ENCODE measurements around the gene VPS13D.
"Not testable (repeated sequence)": the region's sequence is repeated elsewhere in the genome, so short reads cannot be mapped to it uniquely, and the experiment has no call there.

The VPS13D gene

GRCh38 chr1:12219800-12220199, 10.0 kb upstream of the VPS13D start:
- Histone ChIP-seq H2AFZ (ENCODE audit: low read depth) (no peak overlapping the region), H3K9ac (no peak overlapping the region), H3K27me3 (ENCODE audit: insufficient read depth, low read depth) (peaks cover 2% of the 10 kb centered on the region; the same call in 1 of the 2 replicates), H3K36me3 (ENCODE audit: insufficient read depth) (no peaks in the 10 kb centered on the region), H4K20me1 (ENCODE audit: insufficient read depth) (no peaks in the 10 kb centered on the region), H3K79me2 (ENCODE audit: insufficient read depth, low read depth) (no peaks in the 10 kb centered on the region), H3K4me2 (no peak overlapping the region), H3K27ac (no peak overlapping the region), H3K4me1 (ENCODE audit: low read depth, poor library complexity, severe bottlenecking) (no peaks in the 10 kb centered on the region), H3K4me3 (IDR thresholded peaks at IDR 0.05; ENCODE audit: insufficient read depth, low read depth, low read length) (no peak overlapping the region)
- TF ChIP-seq CTCF (conservative IDR thresholded peaks at IDR 0.05; ENCODE audit: low read depth, low read length) = no peak

DNA sequence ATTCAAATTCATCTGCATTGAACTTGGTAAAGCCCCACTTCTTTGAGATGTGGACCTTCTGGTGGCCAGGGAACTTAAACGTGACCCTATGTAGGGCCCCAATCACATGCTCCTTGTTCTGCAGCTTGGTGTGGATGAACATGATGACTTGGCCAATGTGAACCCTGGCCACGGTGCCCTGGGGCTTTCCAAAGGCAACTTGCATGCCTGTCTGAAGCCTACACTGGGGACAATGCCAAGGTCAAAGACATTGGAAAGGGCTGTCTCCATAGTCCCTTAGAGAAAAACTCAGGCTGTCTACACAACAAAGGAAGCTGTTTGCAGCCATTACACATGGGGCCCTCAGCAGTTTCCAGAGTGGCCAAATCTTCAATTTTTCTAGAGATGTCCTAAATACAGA, 8.9 kb upstream of the VPS13D start:
- Histone ChIP-seq H4K20me1 (ENCODE audit: insufficient read depth) (no peaks in the 10 kb centered on the region), H3K27me3 (ENCODE audit: insufficient read depth, low read depth) (no peaks in the 10 kb centered on the region; the same call in 1 of the 2 replicates), H3K4me3 (IDR thresholded peaks at IDR 0.05; ENCODE audit: insufficient read depth, low read depth, low read length) (no peak overlapping the region), H3K9ac (no peak overlapping the region), H3K27ac (no peak overlapping the region), H3K4me1 (ENCODE audit: low read depth, poor library complexity, severe bottlenecking) (no peaks in the 10 kb centered on the region), H3K4me2 (no peak overlapping the region), H3K36me3 (ENCODE audit: insufficient read depth) (no peaks in the 10 kb centered on the region), H2AFZ (ENCODE audit: low read depth) (no peak overlapping the region), H3K79me2 (ENCODE audit: insufficient read depth, low read depth) (no peaks in the 10 kb centered on the region)
- no peak for TF ChIP-seq CTCF (conservative IDR thresholded peaks at IDR 0.05; ENCODE audit: low read depth, low read length)

- H4K20me1 ChIP-seq (ENCODE audit: insufficient read depth); H3K9ac ChIP-seq; H3K27me3 ChIP-seq (ENCODE audit: insufficient read depth, low read depth); H3K79me2 ChIP-seq (ENCODE audit: insufficient read depth, low read depth); H3K4me1 ChIP-seq (ENCODE audit: low read depth, poor library complexity, severe bottlenecking); H3K27ac ChIP-seq; H3K4me2 ChIP-seq; H3K36me3 ChIP-seq (ENCODE audit: insufficient read depth); H3K4me3 ChIP-seq (IDR thresholded peaks at IDR 0.05; ENCODE audit: insufficient read depth, low read depth, low read length); H2AFZ ChIP-seq (ENCODE audit: low read depth): not testable (repeated sequence)
Measured at GRCh38 chr1:12222700-12223099, 7.1 kb upstream of the VPS13D start.

DNA sequence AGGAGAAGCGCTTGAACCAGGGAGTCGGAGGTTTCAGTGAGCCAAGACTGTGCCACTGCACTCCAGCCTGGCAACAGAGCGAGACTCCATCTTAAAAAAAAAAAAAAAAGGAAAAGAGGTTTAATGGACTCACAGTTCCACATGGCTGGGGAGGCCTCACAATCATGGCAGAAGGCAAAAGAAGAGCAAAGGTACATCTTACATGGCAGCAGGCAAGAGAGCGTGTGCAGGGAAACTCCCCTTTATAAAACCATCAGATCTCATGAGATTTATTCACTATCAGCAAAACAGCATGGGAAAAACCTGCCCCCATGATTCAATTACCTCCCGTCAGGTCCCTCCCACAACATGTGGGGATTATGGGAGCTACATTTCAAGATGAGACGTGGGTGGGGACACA, 5.7 kb upstream of the VPS13D start:
- H3K9ac ChIP-seq; H3K4me1 ChIP-seq (ENCODE audit: low read depth, poor library complexity, severe bottlenecking); H4K20me1 ChIP-seq (ENCODE audit: insufficient read depth); H2AFZ ChIP-seq (ENCODE audit: low read depth); H3K79me2 ChIP-seq (ENCODE audit: insufficient read depth, low read depth); H3K4me3 ChIP-seq (IDR thresholded peaks at IDR 0.05; ENCODE audit: insufficient read depth, low read depth, low read length); H3K27ac ChIP-seq; H3K27me3 ChIP-seq (ENCODE audit: insufficient read depth, low read depth); H3K36me3 ChIP-seq (ENCODE audit: insufficient read depth); H3K4me2 ChIP-seq: not testable (repeated sequence)

- Histone ChIP-seq H3K27ac (no peak overlapping the region), H3K4me3 (IDR thresholded peaks at IDR 0.05; ENCODE audit: insufficient read depth, low read depth, low read length) (no peak overlapping the region), H3K79me2 (ENCODE audit: insufficient read depth, low read depth) (peaks cover 7% of the 10 kb centered on the region; the same call in 1 of the 2 replicates), H3K9ac (no peak overlapping the region), H3K36me3 (ENCODE audit: insufficient read depth) (no peaks in the 10 kb centered on the region), H3K27me3 (ENCODE audit: insufficient read depth, low read depth) (no peaks in the 10 kb centered on the region), H3K4me2 (no peak overlapping the region), H2AFZ (ENCODE audit: low read depth) (no peak overlapping the region), H3K4me1 (ENCODE audit: low read depth, poor library complexity, severe bottlenecking) (peaks cover 17% of the 10 kb centered on the region), H4K20me1 (ENCODE audit: insufficient read depth) (no peaks in the 10 kb centered on the region)
- no peak for TF ChIP-seq CTCF (conservative IDR thresholded peaks at IDR 0.05; ENCODE audit: low read depth, low read length)
Measured at GRCh38 chr1:12228979-12229378, 851 bp upstream of the VPS13D start.
